HCT116 (cell line): Measurements from ENCODE around the gene ATP13A3. TPM values are rescaled to one million over a fixed set of nuclear protein-coding genes. Genes with fewer than 3 reads are reported as not detected.

Experiments used
- ATAC-seq: fragments of 200-7000 bp; cut with Tn5 transposase; 2 replicates; pipeline ENCODE4 v1.9.1; 2020; ENCODE audit warnings: mild to moderate bottlenecking, moderate library complexity
- BruUV-seq: library from RNA; stranded (reverse); fragments of 400-500 nt; replicated peaks from 2 replicates; lab custom pipeline; 2021; lab: Mats Ljungman, UMichigan
- CTCF ChIA-PET: fragments of 300-600 bp; sonication (Branson Sonifier 250); formaldehyde crosslinking; loops from one replicate; lab custom pipeline; 2021; ENCODE audit warnings: antibody characterized with exemption; lab: Charles Lee
- POLR2A ChIA-PET: fragments of 300-600, 350-600 bp; sonication (Branson Sonifier 250); formaldehyde crosslinking; loops from one replicate; lab custom pipeline; 2021; ENCODE audit warnings: antibody characterized with exemption; lab: Charles Lee
- RAD21 ChIA-PET, 2 experiments: fragments of 300-600 bp; sonication (Branson Sonifier 250); formaldehyde crosslinking; loops; one replicate each; lab custom pipeline; 2023; ENCODE audit warnings: low total read pairs in 2 of 2; ENCODE audit not compliant: uncharacterized antibody in 2 of 2, unreplicated experiment in 2 of 2, low non-redundant PET in 1 of 2; lab: Charles Lee
- DNase-seq: peaks from one replicate; pipeline ENCODE4 v3.0.0-alpha.2; 2010; ENCODE audit warnings: low read depth, low spot score
- H2AFZ ChIP-seq: fragments of 200-600 bp; shearing (Covaris generic), sonication (generic); 2 replicates; pipeline ENCODE4 v1.6.1; 2017; ENCODE audit warnings: low read depth, mixed run types, mixed read lengths, antibody characterized with exemption, low read length; ENCODE audit not compliant: poor library complexity, severe bottlenecking
- H3K27ac ChIP-seq: 2 replicates; pipeline ENCODE4 v1.5.1; 2012; ENCODE audit warnings: low read depth, low read length
- H3K27me3 ChIP-seq: fragments of 200-600 bp; sonication (generic); 2 replicates; pipeline ENCODE4 v1.6.1; 2016; ENCODE audit warnings: mixed run types, low read length, mixed read lengths; ENCODE audit not compliant: insufficient read depth
- H3K36me3 ChIP-seq, 2 experiments: fragments of 200-500 bp in 1 of 2; fragments of 200-600 bp in 1 of 2; sonication (Bioruptor generic) in 1 of 2; sonication (generic) in 1 of 2; 2 replicates each; pipeline versions ENCODE4 v1.5.1 to v1.6.1; 2014 to 2016; ENCODE audit warnings: low read length in 2 of 2, inconsistent platforms in 1 of 2, mixed read lengths in 1 of 2, mixed run types in 1 of 2; ENCODE audit not compliant: insufficient read depth in 2 of 2, control insufficient read depth in 1 of 2
- H3K4me1 ChIP-seq, 2 experiments: fragments of 200-600 bp in 1 of 2; sonication (generic) in 1 of 2; 2 replicates each; pipeline versions ENCODE4 v1.5.1 to v1.6.1; 2012 to 2017; ENCODE audit warnings: low read length in 2 of 2, inconsistent platforms in 1 of 2, mild to moderate bottlenecking in 1 of 2, mixed read lengths in 1 of 2, mixed run types in 1 of 2, moderate library complexity in 1 of 2; ENCODE audit not compliant: insufficient read depth in 2 of 2, control insufficient read depth in 1 of 2
- H3K4me2 ChIP-seq: fragments of 200-600 bp; sonication (generic); 2 replicates; pipeline ENCODE4 v1.6.1; 2017; ENCODE audit warnings: mixed run types, low read length, mixed read lengths
- H3K4me3 ChIP-seq, 2 experiments: fragments of 200-600 bp in 1 of 2; sonication (generic) in 1 of 2; replicated peaks in 1 of 2; 2 replicates each; pipeline ENCODE4 v1.5.1; 2011 to 2016; ENCODE audit warnings: low read length in 2 of 2, control low read depth in 1 of 2, low read depth in 1 of 2, mild to moderate bottlenecking in 1 of 2, mixed read lengths in 1 of 2, mixed run types in 1 of 2
- H3K79me2 ChIP-seq: fragments of 200-600 bp; sonication (generic); 2 replicates; pipeline ENCODE4 v1.6.1; 2017; ENCODE audit warnings: mild to moderate bottlenecking, mixed run types, low read length, moderate library complexity, mixed read lengths; ENCODE audit not compliant: insufficient read depth
- H3K9ac ChIP-seq: fragments of 200-600 bp; sonication (generic); 2 replicates; pipeline ENCODE4 v1.6.1; 2016; ENCODE audit warnings: low read length, mixed read lengths
- H3K9me2 ChIP-seq: fragments of 200-600 bp; sonication (generic), shearing (Covaris generic); 2 replicates; pipeline ENCODE4 v1.6.1; 2017; ENCODE audit warnings: mixed run types, mild to moderate bottlenecking, moderate library complexity; ENCODE audit not compliant: insufficient read depth
- H3K9me3 ChIP-seq, 2 experiments: fragments of 200-500 bp in 1 of 2; fragments of 200-600 bp in 1 of 2; sonication (Bioruptor generic) in 1 of 2; sonication (generic) in 1 of 2; 2 replicates each; pipeline ENCODE4 v1.6.1; 2014 to 2017; ENCODE audit warnings: low read length in 2 of 2, mixed read lengths in 2 of 2, inconsistent platforms in 1 of 2, low read depth in 1 of 2, mild to moderate bottlenecking in 1 of 2, mixed run types in 1 of 2, moderate library complexity in 1 of 2; ENCODE audit not compliant: control insufficient read depth in 1 of 2, insufficient read depth in 1 of 2
- H4K20me1 ChIP-seq: fragments of 200-600 bp; sonication (generic), shearing (Covaris generic); 2 replicates; pipeline ENCODE4 v1.6.1; 2017; ENCODE audit warnings: mixed run types, mild to moderate bottlenecking, moderate library complexity; ENCODE audit not compliant: insufficient read depth
- CBX3 ChIP-seq: IDR thresholded peaks from 2 replicates; pipeline ENCODE4 v1.6.1; 2012; ENCODE audit warnings: low read depth
- CEBPB ChIP-seq: IDR thresholded peaks from 2 replicates; pipeline ENCODE4 v1.6.1; 2012; ENCODE audit warnings: low read depth
- ELF1 ChIP-seq: IDR thresholded peaks from 2 replicates; pipeline ENCODE4 v1.6.1; 2012; ENCODE audit warnings: low read depth, borderline replicate concordance
- EZH2phosphoT487 ChIP-seq: fragments of 200-600 bp; IDR thresholded peaks from 2 replicates; pipeline ENCODE4 v1.6.1; 2018; ENCODE audit warnings: antibody characterized with exemption, borderline replicate concordance
- FOSL1 ChIP-seq: IDR thresholded peaks from 2 replicates; pipeline ENCODE4 v1.6.1; 2012; ENCODE audit warnings: low read depth
- POLR2A ChIP-seq: IDR thresholded peaks from 2 replicates; pipeline ENCODE4 v1.7.0; 2011; ENCODE audit warnings: borderline replicate concordance; ENCODE audit not compliant: insufficient read depth, insufficient read length; ENCODE audit errors: extremely low read depth
- POLR2AphosphoS5 ChIP-seq: IDR thresholded peaks from 2 replicates; pipeline ENCODE4 v1.6.1; 2011; ENCODE audit warnings: mild to moderate bottlenecking, low read depth, low read length, moderate library complexity
- RAD21 ChIP-seq: IDR thresholded peaks from 2 replicates; pipeline ENCODE4 v1.6.1; 2012; ENCODE audit warnings: low read depth, mild to moderate bottlenecking
- SIN3A ChIP-seq: IDR thresholded peaks from 2 replicates; pipeline ENCODE4 v1.6.1; 2012; ENCODE audit warnings: low read depth
- SRF ChIP-seq: IDR thresholded peaks from 2 replicates; pipeline ENCODE4 v1.6.1; 2012; ENCODE audit warnings: low read depth
- TCF7L2 ChIP-seq: IDR thresholded peaks from 2 replicates; pipeline ENCODE4 v1.7.0; 2011; ENCODE audit warnings: borderline replicate concordance, inconsistent platforms; ENCODE audit not compliant: insufficient read depth, insufficient read length; ENCODE audit errors: extremely low read depth
- YY1 ChIP-seq: IDR thresholded peaks from 2 replicates; pipeline ENCODE4 v1.6.1; 2011; ENCODE audit warnings: low read length, low read depth, moderate library complexity, mild to moderate bottlenecking; ENCODE audit not compliant: insufficient replicate concordance; ENCODE audit errors: extremely low read depth
- ZFX ChIP-seq: fragments of 450-650 bp; IDR thresholded peaks from 2 replicates; pipeline ENCODE4 v1.6.1; 2017
- ZNF274 ChIP-seq: fragments of 200-500 bp; sonication (Bioruptor generic); IDR thresholded peaks from 2 replicates; pipeline ENCODE4 v1.6.1; 2014; ENCODE audit warnings: mild to moderate bottlenecking, low read depth, low read length, inconsistent platforms
- intact Hi-C: fragments of 100-400 bp; cut with micrococcal nuclease; formaldehyde crosslinking; loops from 2 replicates; pipeline ENCODE4 v1.10.0; 2022
- total RNA-seq: library from RNA; stranded (reverse); gene quantifications from one replicate; pipeline ENCODE4 v1.2.1, GENCODE V29; 2021; ENCODE audit not compliant: unreplicated experiment
- TF ChIP-seq, protein P1 (sequence below): IDR thresholded peaks from 2 replicates; pipeline ENCODE4 v1.6.1; 2012
- TF ChIP-seq, protein P2 (sequence below): IDR thresholded peaks from 2 replicates; pipeline ENCODE4 v1.6.1; 2012
- TF ChIP-seq, protein P3 (sequence below): IDR thresholded peaks from 2 replicates; pipeline ENCODE4 v1.6.1; 2012; ENCODE audit warnings: low read depth
- TF ChIP-seq, protein P4 (sequence below), 3 experiments: fragments of 200-600 bp in 1 of 3; sonication (generic) in 1 of 3; IDR thresholded peaks in 2 of 3; conservative IDR thresholded peaks in 1 of 3; 2 replicates each; pipeline ENCODE4 v1.5.1; 2012 to 2017; ENCODE audit warnings: low read depth in 2 of 3, low read length in 2 of 3, antibody characterized with exemption in 1 of 3, borderline replicate concordance in 1 of 3, control low read depth in 1 of 3, mild to moderate bottlenecking in 1 of 3, mixed read lengths in 1 of 3, mixed run types in 1 of 3, moderate library complexity in 1 of 3; ENCODE audit not compliant: insufficient read depth in 1 of 3

The ATP13A3 gene
- total RNA-seq, 1 experiment from 2014 or later = 139 TPM

DNA sequence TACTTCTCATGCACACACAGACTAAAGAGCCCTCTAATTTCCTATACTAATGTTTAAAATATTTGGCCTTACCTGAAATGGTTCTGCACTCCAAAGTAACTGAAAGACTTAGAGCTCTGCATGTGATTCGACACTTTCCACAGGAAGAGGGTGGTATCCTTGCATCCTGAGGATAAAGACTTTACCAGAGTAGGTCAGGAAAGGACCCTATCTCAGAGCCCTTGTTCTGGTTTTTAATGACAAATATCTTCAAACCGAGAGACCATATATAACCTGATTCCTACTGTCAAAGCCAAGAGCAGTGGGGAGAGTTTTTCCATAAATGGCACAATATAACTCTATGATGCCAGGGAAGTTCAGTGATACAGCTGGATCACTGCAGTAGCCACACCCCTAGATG is 87.6 kb downstream of the ATP13A3 start, which contains the start of gene GP5:
Gene GP5 (minus strand): TSS at position 101 of the 400 bp plus-strand sequence. CDS start 984 bp downstream, outside the sequence.
- no peak for TF ChIP-seq CEBPB
- TF ChIP-seq SIN3A = no peak
- TF ChIP-seq ELF1 = no peak
- TF ChIP-seq, protein P1, sequence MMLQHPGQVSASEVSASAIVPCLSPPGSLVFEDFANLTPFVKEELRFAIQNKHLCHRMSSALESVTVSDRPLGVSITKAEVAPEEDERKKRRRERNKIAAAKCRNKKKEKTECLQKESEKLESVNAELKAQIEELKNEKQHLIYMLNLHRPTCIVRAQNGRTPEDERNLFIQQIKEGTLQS = no peak
- TF ChIP-seq TCF7L2 = no peak
- TF ChIP-seq POLR2AphosphoS5 = no peak
- no peak for TF ChIP-seq SRF
- TF ChIP-seq RAD21 = no peak
- no peak for TF ChIP-seq FOSL1
- TF ChIP-seq, protein P2, sequence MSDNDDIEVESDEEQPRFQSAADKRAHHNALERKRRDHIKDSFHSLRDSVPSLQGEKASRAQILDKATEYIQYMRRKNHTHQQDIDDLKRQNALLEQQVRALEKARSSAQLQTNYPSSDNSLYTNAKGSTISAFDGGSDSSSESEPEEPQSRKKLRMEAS = no peak
- TF ChIP-seq EZH2phosphoT487 = no peak
- no peak for TF ChIP-seq YY1
- no peak for TF ChIP-seq ZNF274
- TF ChIP-seq POLR2A = no peak
- no peak for TF ChIP-seq CBX3
- TF ChIP-seq, protein P3, sequence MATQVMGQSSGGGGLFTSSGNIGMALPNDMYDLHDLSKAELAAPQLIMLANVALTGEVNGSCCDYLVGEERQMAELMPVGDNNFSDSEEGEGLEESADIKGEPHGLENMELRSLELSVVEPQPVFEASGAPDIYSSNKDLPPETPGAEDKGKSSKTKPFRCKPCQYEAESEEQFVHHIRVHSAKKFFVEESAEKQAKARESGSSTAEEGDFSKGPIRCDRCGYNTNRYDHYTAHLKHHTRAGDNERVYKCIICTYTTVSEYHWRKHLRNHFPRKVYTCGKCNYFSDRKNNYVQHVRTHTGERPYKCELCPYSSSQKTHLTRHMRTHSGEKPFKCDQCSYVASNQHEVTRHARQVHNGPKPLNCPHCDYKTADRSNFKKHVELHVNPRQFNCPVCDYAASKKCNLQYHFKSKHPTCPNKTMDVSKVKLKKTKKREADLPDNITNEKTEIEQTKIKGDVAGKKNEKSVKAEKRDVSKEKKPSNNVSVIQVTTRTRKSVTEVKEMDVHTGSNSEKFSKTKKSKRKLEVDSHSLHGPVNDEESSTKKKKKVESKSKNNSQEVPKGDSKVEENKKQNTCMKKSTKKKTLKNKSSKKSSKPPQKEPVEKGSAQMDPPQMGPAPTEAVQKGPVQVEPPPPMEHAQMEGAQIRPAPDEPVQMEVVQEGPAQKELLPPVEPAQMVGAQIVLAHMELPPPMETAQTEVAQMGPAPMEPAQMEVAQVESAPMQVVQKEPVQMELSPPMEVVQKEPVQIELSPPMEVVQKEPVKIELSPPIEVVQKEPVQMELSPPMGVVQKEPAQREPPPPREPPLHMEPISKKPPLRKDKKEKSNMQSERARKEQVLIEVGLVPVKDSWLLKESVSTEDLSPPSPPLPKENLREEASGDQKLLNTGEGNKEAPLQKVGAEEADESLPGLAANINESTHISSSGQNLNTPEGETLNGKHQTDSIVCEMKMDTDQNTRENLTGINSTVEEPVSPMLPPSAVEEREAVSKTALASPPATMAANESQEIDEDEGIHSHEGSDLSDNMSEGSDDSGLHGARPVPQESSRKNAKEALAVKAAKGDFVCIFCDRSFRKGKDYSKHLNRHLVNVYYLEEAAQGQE = no peak
- no peak for TF ChIP-seq ZFX
- TF ChIP-seq, protein P4, sequence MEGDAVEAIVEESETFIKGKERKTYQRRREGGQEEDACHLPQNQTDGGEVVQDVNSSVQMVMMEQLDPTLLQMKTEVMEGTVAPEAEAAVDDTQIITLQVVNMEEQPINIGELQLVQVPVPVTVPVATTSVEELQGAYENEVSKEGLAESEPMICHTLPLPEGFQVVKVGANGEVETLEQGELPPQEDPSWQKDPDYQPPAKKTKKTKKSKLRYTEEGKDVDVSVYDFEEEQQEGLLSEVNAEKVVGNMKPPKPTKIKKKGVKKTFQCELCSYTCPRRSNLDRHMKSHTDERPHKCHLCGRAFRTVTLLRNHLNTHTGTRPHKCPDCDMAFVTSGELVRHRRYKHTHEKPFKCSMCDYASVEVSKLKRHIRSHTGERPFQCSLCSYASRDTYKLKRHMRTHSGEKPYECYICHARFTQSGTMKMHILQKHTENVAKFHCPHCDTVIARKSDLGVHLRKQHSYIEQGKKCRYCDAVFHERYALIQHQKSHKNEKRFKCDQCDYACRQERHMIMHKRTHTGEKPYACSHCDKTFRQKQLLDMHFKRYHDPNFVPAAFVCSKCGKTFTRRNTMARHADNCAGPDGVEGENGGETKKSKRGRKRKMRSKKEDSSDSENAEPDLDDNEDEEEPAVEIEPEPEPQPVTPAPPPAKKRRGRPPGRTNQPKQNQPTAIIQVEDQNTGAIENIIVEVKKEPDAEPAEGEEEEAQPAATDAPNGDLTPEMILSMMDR (IDR thresholded peaks at IDR 0.05 in 2 of 3, conservative IDR thresholded peaks at IDR 0.05 in 1 of 3; ENCODE audit: borderline replicate concordance in 1 of 3, insufficient read depth in 1 of 3, low read depth in 2 of 3, low read length in 2 of 3) = no peak
- POLR2A ChIA-PET = no interaction called here

More for the DNA sequence above, 87.6 kb downstream of the ATP13A3 start, which contains the start of gene GP5:
- CTCF ChIA-PET = no interaction called here
- H3K9ac ChIP-seq = no peak within 1 kb of the TSS
- intact Hi-C loops = no loop called here
- no peaks in the 10 kb centered on the region for H3K27me3 ChIP-seq
- DNase-seq = no peak
- RAD21 ChIA-PET = interaction anchor here in 1 of 2 experiments (0.7 kb wide), 1 partner anchor 183 kb away, joined by 3 read pairs; no protein-coding TSS in a partner anchor
- H3K9me3 ChIP-seq = no peaks in the 10 kb centered on the region
- H3K36me3 ChIP-seq = 0 out of 4 replicates have a peak, but pooled peaks cover 0 to 2% of the 10 kb centered on the region in 2 experiments
- no peak for ATAC-seq
- H2AFZ ChIP-seq = no peak within 1 kb of the TSS
- no peaks in the 10 kb centered on the region for H3K79me2 ChIP-seq
- no peak within 1 kb of the TSS for H3K4me2 ChIP-seq
- BruUV-seq = no TSS peak
- no peak within 1 kb of the TSS for H3K4me3 ChIP-seq
- no peaks in the 10 kb centered on the region for H4K20me1 ChIP-seq
- H3K4me1 ChIP-seq = no peaks in the 10 kb centered on the region; a peak in 1 of 4 replicates
- no peaks in the 10 kb centered on the region for H3K9me2 ChIP-seq
- no peak within 1 kb of the TSS for H3K27ac ChIP-seq
